Measurements from ENCODE around the gene PDGFA.

- TF ChIP-seq CTCF (IDR thresholded peaks at IDR 0.05 in 4 of 5, conservative IDR thresholded peaks at IDR 0.05 in 1 of 5) (no peak), POLR2A (IDR thresholded peaks at IDR 0.05) (no peak)
These were observed 67.4 kb downstream of the PDGFA start for GRCh38 chr7:452226-452751.
